Activated CD8-positive, alpha-beta T cell treated with anti-CD3 and anti-CD28 coated beads, Interleukin-2, amount 10 ng/mL, durations not matched to agents 7 days and 5 days (primary cell): ENCODE results near the gene RAB29. TPM values are rescaled to one million over a fixed set of nuclear protein-coding genes. Genes with fewer than 3 reads are reported as not detected.
"Not testable (repeated sequence)": the region's sequence is repeated elsewhere in the genome, so short reads cannot be mapped to it uniquely, and the experiment has no call there.

ENCODE experiments used
- ATAC-seq: fragments of 150-1000 bp; cut with Tn5 transposase; one replicate; pipeline ENCODE4 v1.10.0; 2021; ENCODE audit warnings: moderate library complexity
- CTCF ChIA-PET: fragments of 350-600 bp; sonication (Branson Sonifier 250); formaldehyde crosslinking; loops from one replicate; lab custom pipeline; 2021; ENCODE audit warnings: antibody characterized with exemption; lab: Charles Lee
- POLR2A ChIA-PET: fragments of 350-600 bp; sonication (Branson Sonifier 250); formaldehyde crosslinking; loops from one replicate; lab custom pipeline; 2021; ENCODE audit warnings: antibody characterized with exemption; lab: Charles Lee
- DNase-seq: peaks from one replicate; pipeline ENCODE4 v3.0.0-alpha.2; 2020
- H3K27ac Mint-ChIP-seq: one replicate; pipeline ENCODE4 v1.8.0; 2021; ENCODE audit warnings: mild to moderate bottlenecking, mixed read lengths
- H3K27me3 Mint-ChIP-seq: one replicate; pipeline ENCODE4 v1.8.0; 2021; ENCODE audit warnings: low read depth, mixed read lengths
- H3K36me3 Mint-ChIP-seq: one replicate; pipeline ENCODE4 v1.8.0; 2021; ENCODE audit warnings: low read depth, mixed read lengths
- H3K4me1 Mint-ChIP-seq: one replicate; pipeline ENCODE4 v1.8.0; 2021; ENCODE audit warnings: low read depth, mixed read lengths
- H3K4me3 Mint-ChIP-seq: one replicate; pipeline ENCODE4 v1.8.0; 2021; ENCODE audit warnings: mild to moderate bottlenecking, mixed read lengths
- H3K9me3 Mint-ChIP-seq: one replicate; pipeline ENCODE4 v1.8.0; 2022; ENCODE audit warnings: mixed read lengths; ENCODE audit not compliant: insufficient read depth
- total RNA-seq, 2 experiments: library from RNA; stranded (reverse); gene quantifications; one replicate each; pipeline ENCODE4 v1.2.3, GENCODE V29; 2021

Gene RAB29
- total RNA-seq, 2 experiments from 2014 or later, result 42.5 to 42.7 TPM

- peaks cover 50% of the 10 kb centered on the region for H3K36me3 Mint-ChIP-seq
- ATAC-seq, result no peak
- peaks cover 50% of the 10 kb centered on the region for H3K4me1 Mint-ChIP-seq
- ChIA-PET CTCF (interaction anchor here (1.5 to 6.3 kb wide), 2 partner anchors 9 to 33 kb away, joined by 6 to 31 read pairs; no protein-coding TSS in a partner anchor), POLR2A (interaction anchor here (1.2 to 3.0 kb wide), 2 partner anchors 13 to 31 kb away, joined by 3 to 10 read pairs; partner anchors contain the start of gene RAB29)
- H3K9me3 Mint-ChIP-seq, result no peaks in the 10 kb centered on the region
- H3K4me3 Mint-ChIP-seq, result no peak overlapping the region
- no peak for DNase-seq
- no peak overlapping the region for H3K27ac Mint-ChIP-seq
- H3K27me3 Mint-ChIP-seq, result no peaks in the 10 kb centered on the region
These were observed 30.9 kb downstream of the RAB29 start for GRCh38 chr1:205744403-205744802.

GRCh38 chr1:205743977-205744376 is 31.3 kb downstream of the RAB29 start:
- no peak for DNase-seq
- POLR2A ChIA-PET, result interaction anchor here (1.2 kb wide), 1 partner anchor 13 kb away, joined by 3 read pairs; no protein-coding TSS in a partner anchor
- no peaks in the 10 kb centered on the region for H3K27me3 Mint-ChIP-seq
- peaks cover 52% of the 10 kb centered on the region for H3K36me3 Mint-ChIP-seq
- H3K4me1 Mint-ChIP-seq, result peaks cover 53% of the 10 kb centered on the region
- no peak overlapping the region for H3K4me3 Mint-ChIP-seq
- H3K9me3 Mint-ChIP-seq, result no peaks in the 10 kb centered on the region
- CTCF ChIA-PET, result interaction anchor here (6.3 kb wide), 1 partner anchor 33 kb away, joined by 31 read pairs; no protein-coding TSS in a partner anchor
- peak overlapping the region; percentile 2 for H3K27ac Mint-ChIP-seq
- no peak for ATAC-seq

- Mint-ChIP-seq H3K27me3 (no peaks in the 10 kb centered on the region), H3K4me3 (no peak overlapping the region), H3K9me3 (no peaks in the 10 kb centered on the region), H3K4me1 (peaks cover 44% of the 10 kb centered on the region), H3K27ac (no peak overlapping the region), H3K36me3 (peaks cover 42% of the 10 kb centered on the region)
- POLR2A ChIA-PET, result interaction anchor here (0.6 kb wide), 1 partner anchor 174 kb away, joined by 3 read pairs; no protein-coding TSS in a partner anchor
- DNase-seq, result no peak
- CTCF ChIA-PET, result interaction anchor here (1.0 to 6.3 kb wide), 4 partner anchors 10 to 44 kb away, joined by 3 to 31 read pairs (median 4); no protein-coding TSS in a partner anchor
- no peak for ATAC-seq
These were observed 33.6 kb downstream of the RAB29 start for GRCh38 chr1:205741681-205742080.

- H3K27me3 Mint-ChIP-seq, result no peaks in the 10 kb centered on the region
- H3K27ac Mint-ChIP-seq, result peak overlapping the region; percentile 28
- DNase-seq (no peak), ATAC-seq (no peak)
- no peak overlapping the region for H3K4me3 Mint-ChIP-seq
- CTCF ChIA-PET, result interaction anchor here (0.9 to 5.8 kb wide), 7 partner anchors 9 to 245 kb away, joined by 3 to 35 read pairs (median 3); no protein-coding TSS in a partner anchor
- H3K9me3 Mint-ChIP-seq, result no peaks in the 10 kb centered on the region
- POLR2A ChIA-PET, result interaction anchor here (1.6 kb wide), 1 partner anchor 14 kb away, joined by 5 read pairs; no protein-coding TSS in a partner anchor
- H3K36me3 Mint-ChIP-seq, result peaks cover 38% of the 10 kb centered on the region
- peaks cover 34% of the 10 kb centered on the region for H3K4me1 Mint-ChIP-seq
These were observed 35.7 kb downstream of the RAB29 start for GRCh38 chr1:205739348-205740160.

- H3K27me3 Mint-ChIP-seq, result no peaks in the 10 kb centered on the region
- ATAC-seq (no peak), DNase-seq (no peak)
- H3K36me3 Mint-ChIP-seq, result peaks cover 37% of the 10 kb centered on the region
- no peak overlapping the region for H3K4me3 Mint-ChIP-seq
- H3K4me1 Mint-ChIP-seq, result peaks cover 37% of the 10 kb centered on the region
- POLR2A ChIA-PET, result interaction anchor here (0.6 kb wide), 1 partner anchor 100 kb away, joined by 3 read pairs; no protein-coding TSS in a partner anchor
- CTCF ChIA-PET, result interaction anchor here (0.6 to 5.8 kb wide), 4 partner anchors 10 to 206 kb away, joined by 3 to 35 read pairs (median 5); no protein-coding TSS in a partner anchor
- H3K27ac Mint-ChIP-seq, result no peak overlapping the region
- no peaks in the 10 kb centered on the region for H3K9me3 Mint-ChIP-seq
These were observed 40.1 kb downstream of the RAB29 start for GRCh38 chr1:205735218-205735617.

- no peaks in the 10 kb centered on the region for H3K27me3 Mint-ChIP-seq
- H3K4me1 Mint-ChIP-seq, result peaks cover 35% of the 10 kb centered on the region
- no peak for ATAC-seq
- H3K36me3 Mint-ChIP-seq, result peaks cover 33% of the 10 kb centered on the region
- no peak for DNase-seq
- ChIA-PET POLR2A (interaction anchor here (1.2 to 1.5 kb wide), 2 partner anchors 15 to 16 kb away, joined by 3 read pairs; no protein-coding TSS in a partner anchor), CTCF (interaction anchor here (0.9 to 3.5 kb wide), 4 partner anchors 23 to 244 kb away, joined by 3 to 28 read pairs (median 4); no protein-coding TSS in a partner anchor)
- no peaks in the 10 kb centered on the region for H3K9me3 Mint-ChIP-seq
- no peak overlapping the region for H3K4me3 Mint-ChIP-seq
- H3K27ac Mint-ChIP-seq, result no peak overlapping the region
These were observed 41.7 kb downstream of the RAB29 start for GRCh38 chr1:205733438-205734175.

GRCh38 chr1:205729945-205730610 is 45.2 kb downstream of the RAB29 start:
- peaks cover 44% of the 10 kb centered on the region for H3K36me3 Mint-ChIP-seq
- H3K9me3 Mint-ChIP-seq, result no peaks in the 10 kb centered on the region
- peaks cover 25% of the 10 kb centered on the region for H3K4me1 Mint-ChIP-seq
- DNase-seq, result no peak
- H3K4me3 Mint-ChIP-seq, result no peak overlapping the region
- ChIA-PET CTCF (interaction anchor here (1.3 to 8.6 kb wide), 7 partner anchors 10 to 247 kb away, joined by 3 to 67 read pairs (median 5); no protein-coding TSS in a partner anchor), POLR2A (interaction anchor here (1.5 kb wide), 1 partner anchor 14 kb away, joined by 3 read pairs; no protein-coding TSS in a partner anchor)
- no peak for ATAC-seq
- no peak overlapping the region for H3K27ac Mint-ChIP-seq
- no peaks in the 10 kb centered on the region for H3K27me3 Mint-ChIP-seq

GRCh38 chr1:205726619-205727125 is 48.6 kb downstream of the RAB29 start:
- Mint-ChIP-seq H3K36me3 (peaks cover 55% of the 10 kb centered on the region), H3K4me1 (peaks cover 9% of the 10 kb centered on the region), H3K27ac (no peak overlapping the region), H3K9me3 (no peaks in the 10 kb centered on the region), H3K27me3 (no peaks in the 10 kb centered on the region), H3K4me3 (no peak overlapping the region)
- ChIA-PET CTCF (interaction anchor here (1.2 to 8.6 kb wide), 4 partner anchors 15 to 135 kb away, joined by 3 to 67 read pairs (median 6); no protein-coding TSS in a partner anchor), POLR2A (interaction anchor here (0.9 to 1.8 kb wide), 2 partner anchors 13 to 20 kb away, joined by 3 to 5 read pairs; no protein-coding TSS in a partner anchor)
- ATAC-seq, result no peak
- DNase-seq, result no peak

GRCh38 chr1:205725514-205725913 is 49.8 kb downstream of the RAB29 start:
- H3K36me3 Mint-ChIP-seq, result peaks cover 57% of the 10 kb centered on the region
- ChIA-PET POLR2A (interaction anchor here (1.8 kb wide), 1 partner anchor 14 kb away, joined by 5 read pairs; no protein-coding TSS in a partner anchor), CTCF (interaction anchor here (0.6 to 8.6 kb wide), 5 partner anchors 11 to 201 kb away, joined by 3 to 67 read pairs (median 5); no protein-coding TSS in a partner anchor)
- no peaks in the 10 kb centered on the region for H3K27me3 Mint-ChIP-seq
- ATAC-seq, result no peak
- H3K4me3 Mint-ChIP-seq, result no peak overlapping the region
- peaks cover 9% of the 10 kb centered on the region for H3K4me1 Mint-ChIP-seq
- no peaks in the 10 kb centered on the region for H3K9me3 Mint-ChIP-seq
- DNase-seq, result no peak
- no peak overlapping the region for H3K27ac Mint-ChIP-seq

- DNase-seq, H3K9me3 Mint-ChIP-seq, H3K27me3 Mint-ChIP-seq, ATAC-seq, H3K4me3 Mint-ChIP-seq, H3K27ac Mint-ChIP-seq, H3K4me1 Mint-ChIP-seq: not testable (repeated sequence)
- ChIA-PET CTCF (interaction anchor here (1.3 to 3.1 kb wide), 3 partner anchors 10 to 367 kb away, joined by 3 to 20 read pairs (median 10); no protein-coding TSS in a partner anchor), POLR2A (interaction anchor here (1.0 kb wide), 1 partner anchor 54 kb away, joined by 3 read pairs; the partner anchor contains the start of gene RAB29)
- H3K36me3 Mint-ChIP-seq, result peaks cover 74% of the 10 kb centered on the region
These were observed 54.5 kb downstream of the RAB29 start for GRCh38 chr1:205720740-205721139.
